ENCODE results near the gene SLC13A5. TPM values are rescaled to one million over a fixed set of nuclear protein-coding genes. Genes with fewer than 3 reads are reported as not detected.

Gene SLC13A5
- total RNA-seq, 4 donors from 2014 or later, result not detected

GRCh38 chr17:6638046-6638908, 74.9 kb downstream of the SLC13A5 start:
- H3K9me3 ChIP-seq, result no peaks in the 10 kb centered on the region
- 70 to 80% methylated on average over 3 to 23 of the region's 24 CpGs for WGBS, 2 donors (ENCODE audit: low coverage in 1 of 2)
- H3K27me3 ChIP-seq, result no peaks in the 10 kb centered on the region
- H3K4me1 ChIP-seq, result peaks cover 20 to 33% (median 30%) of the 10 kb centered on the region in 4 donors
- intact Hi-C loops (cut with DNase I; ENCODE audit: low total_unique reads), result loop anchor here (5.0 kb wide), 1 partner anchor 1556 kb away; no protein-coding TSS in a partner anchor
- no peak for DNase-seq
- no peak overlapping the region for H3K27ac ChIP-seq
- peaks cover 0 to 5% (median under 1%) of the 10 kb centered on the region in 4 donors for H3K36me3 ChIP-seq
- in situ Hi-C loops (cut with MboI; ENCODE audit: low pct_ligation_motif_present in 1 of 4, low pct_unique_long_range_greater_than_20kb in 1 of 4, low sequenced_read_pairs in 3 of 4), result loop anchor here (25.0 kb wide), 2 partner anchors 176 to 374 kb away; partner anchors contain the start of genes BCL6B (in 1 of the 4) and RNASEK (in 1 of the 4)
- H3K4me3 ChIP-seq, result no peak overlapping the region
- TF ChIP-seq POLR2A (IDR thresholded peaks at IDR 0.05) (no peak), POLR2AphosphoS5 (IDR thresholded peaks at IDR 0.05) (no peak), EP300 (IDR thresholded peaks at IDR 0.05; ENCODE audit: low read depth) (no peak), CTCF (IDR thresholded peaks at IDR 0.05) (no peak)

- TF ChIP-seq POLR2A (IDR thresholded peaks at IDR 0.05) (no peak), CTCF (IDR thresholded peaks at IDR 0.05) (no peak), POLR2AphosphoS5 (IDR thresholded peaks at IDR 0.05) (no peak), EP300 (IDR thresholded peaks at IDR 0.05; ENCODE audit: low read depth) (no peak)
- in situ Hi-C loops (cut with MboI; ENCODE audit: low pct_ligation_motif_present in 1 of 4, low pct_unique_long_range_greater_than_20kb in 1 of 4, low sequenced_read_pairs in 3 of 4), result loop anchor here (25.0 kb wide), 2 partner anchors 175 to 375 kb away; partner anchors contain the start of genes BCL6B (in 1 of the 4) and RNASEK (in 1 of the 4)
- intact Hi-C loops (cut with DNase I; ENCODE audit: low total_unique reads), result loop anchor here (5.0 kb wide), 1 partner anchor 1555 kb away; no protein-coding TSS in a partner anchor
- H3K36me3 ChIP-seq, result peaks cover 0 to 13% (median 2%) of the 10 kb centered on the region in 4 donors
- peaks cover 20 to 29% (median 28%) of the 10 kb centered on the region in 4 donors for H3K4me1 ChIP-seq
- no peak overlapping the region for H3K27ac ChIP-seq
- no peaks in the 10 kb centered on the region for H3K9me3 ChIP-seq
- H3K4me3 ChIP-seq, result no peak overlapping the region
- WGBS, 2 donors (ENCODE audit: low coverage in 1 of 2), result 89% methylated on average over 6 of the region's 6 CpGs; no CpG with 5 or more reads in 1 of the 2 donors
- no peaks in the 10 kb centered on the region for H3K27me3 ChIP-seq
- DNase-seq, result no peak
These were observed 75.7 kb downstream of the SLC13A5 start for GRCh38 chr17:6637458-6637840.

- no peaks in the 10 kb centered on the region for H3K27me3 ChIP-seq
- H3K9me3 ChIP-seq, result no peaks in the 10 kb centered on the region
- no peak overlapping the region for H3K27ac ChIP-seq
- H3K4me1 ChIP-seq, result peaks cover 17 to 23% (median 22%) of the 10 kb centered on the region in 4 donors
- intact Hi-C loops (cut with DNase I; ENCODE audit: low total_unique reads) (loop anchor here (5.0 kb wide), 1 partner anchor 1555 kb away; no protein-coding TSS in a partner anchor), in situ Hi-C loops (cut with MboI; ENCODE audit: low pct_ligation_motif_present in 1 of 4, low pct_unique_long_range_greater_than_20kb in 1 of 4, low sequenced_read_pairs in 3 of 4) (loop anchor here (25.0 kb wide), 2 partner anchors 175 to 375 kb away; partner anchors contain the start of genes BCL6B (in 1 of the 4) and RNASEK (in 1 of the 4))
- H3K36me3 ChIP-seq, result peaks cover 0 to 20% (median 5%) of the 10 kb centered on the region in 4 donors
- no peak overlapping the region for H3K4me3 ChIP-seq
- TF ChIP-seq CTCF (IDR thresholded peaks at IDR 0.05), result no peak
- TF ChIP-seq POLR2AphosphoS5 (IDR thresholded peaks at IDR 0.05), result no peak
- TF ChIP-seq EP300 (IDR thresholded peaks at IDR 0.05; ENCODE audit: low read depth), result no peak
- TF ChIP-seq POLR2A (IDR thresholded peaks at IDR 0.05), result no peak
- 94 to 100% methylated on average over 2 to 17 of the region's 17 CpGs for WGBS, 2 donors (ENCODE audit: low coverage in 1 of 2)
- no peak for DNase-seq
These were observed 76.3 kb downstream of the SLC13A5 start for GRCh38 chr17:6636616-6637457.

Data from transverse colon (tissue), 4 donors.